HAP-1 (cell line): ENCODE measurements around the gene RECQL5.
"Not testable (repeated sequence)": the region's sequence is repeated elsewhere in the genome, so short reads cannot be mapped to it uniquely, and the experiment has no call there.

ENCODE experiments used
- DNase-seq, 2 experiments: peaks; one replicate each; pipeline ENCODE4 v3.0.0-alpha.2; 2016 to 2020; ENCODE audit warnings: low spot score in 2 of 2
- H3K27me3 ChIP-seq: fragments of 250-450 bp; sonication (Bioruptor Pico); 2 replicates; pipeline ENCODE4 v1.5.1; 2020; ENCODE audit warnings: low read depth, mild to moderate bottlenecking, moderate library complexity
- H3K36me3 ChIP-seq: fragments of 250-450 bp; sonication (Bioruptor Pico); replicated peaks from 2 replicates; pipeline ENCODE4 v1.5.1; 2020; ENCODE audit warnings: mild to moderate bottlenecking
- H3K4me1 ChIP-seq: fragments of 250-450 bp; sonication (Bioruptor Pico); 2 replicates; pipeline ENCODE4 v1.5.1; 2020; ENCODE audit warnings: mild to moderate bottlenecking
- H3K4me3 ChIP-seq: fragments of 250-450 bp; sonication (Bioruptor Pico); 2 replicates; pipeline ENCODE4 v1.5.1; 2020; ENCODE audit warnings: mild to moderate bottlenecking, moderate library complexity
- H3K9me3 ChIP-seq: fragments of 250-450 bp; sonication (Bioruptor Pico); 2 replicates; pipeline ENCODE4 v1.5.1; 2020; ENCODE audit warnings: mild to moderate bottlenecking, moderate library complexity
- in situ Hi-C: fragments of 300-500 bp; cut with MboI; formaldehyde crosslinking; loops from 3 replicates; pipeline ENCODE4 v1.14.3; 2020; ENCODE audit warnings: low sequenced_read_pairs, inconsistent platforms, mixed read lengths

RECQL5 gene

DNA sequence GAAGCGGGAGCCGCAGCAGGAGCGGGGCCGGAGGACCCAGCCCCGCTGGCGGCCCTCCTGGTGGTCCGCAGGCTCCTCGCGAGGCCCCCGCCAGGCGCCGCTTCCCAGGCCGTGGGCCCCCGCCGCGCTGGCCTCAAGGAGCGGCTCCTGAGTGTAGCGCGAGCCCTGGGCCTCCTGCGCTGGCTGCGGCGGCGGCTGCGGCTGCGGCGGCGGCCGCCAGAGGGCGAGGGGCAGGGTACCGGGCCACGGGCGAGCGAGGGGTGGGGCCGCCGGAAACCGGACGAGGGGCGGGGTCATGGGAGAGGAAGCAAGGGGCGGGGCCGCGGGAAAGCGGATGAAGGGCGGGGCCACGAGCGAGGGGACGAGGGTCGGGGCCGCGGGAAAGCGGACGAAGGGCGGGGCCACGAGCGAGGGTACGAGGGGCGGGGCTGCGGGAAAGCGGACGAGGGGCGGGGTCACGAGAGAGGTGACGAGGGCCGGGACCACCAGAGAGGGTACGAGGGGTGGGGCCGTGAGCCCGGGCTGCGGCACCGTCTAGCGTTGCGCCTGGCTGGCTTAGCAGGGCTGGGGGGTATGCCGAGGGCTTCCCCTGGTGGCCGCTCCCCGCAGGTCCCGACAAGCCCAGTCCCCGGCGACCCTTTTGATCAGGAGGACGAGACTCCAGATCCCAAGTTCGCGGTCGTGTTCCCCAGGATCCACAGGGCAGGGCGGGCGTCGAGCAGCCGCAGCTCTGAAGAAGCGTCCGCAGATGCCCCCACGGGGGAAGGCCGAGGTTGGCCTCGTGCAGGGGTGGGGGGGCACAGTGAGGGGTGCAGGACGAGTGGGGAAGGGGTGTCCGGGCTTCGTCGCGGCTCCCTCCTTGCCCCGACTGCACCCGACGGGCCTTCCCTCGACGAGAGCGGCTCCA, 77.7 kb downstream of the RECQL5 start:
- Histone ChIP-seq H3K27me3 (no peaks in the 10 kb centered on the region), H3K36me3 (no peaks in the 10 kb centered on the region), H3K4me1 (peaks cover 4% of the 10 kb centered on the region), H3K4me3 (peak overlapping the region; percentile 44), H3K9me3 (no peaks in the 10 kb centered on the region)
- peak; percentile 86 to 99 for DNase-seq
- in situ Hi-C loops = no loop called here

DNA sequence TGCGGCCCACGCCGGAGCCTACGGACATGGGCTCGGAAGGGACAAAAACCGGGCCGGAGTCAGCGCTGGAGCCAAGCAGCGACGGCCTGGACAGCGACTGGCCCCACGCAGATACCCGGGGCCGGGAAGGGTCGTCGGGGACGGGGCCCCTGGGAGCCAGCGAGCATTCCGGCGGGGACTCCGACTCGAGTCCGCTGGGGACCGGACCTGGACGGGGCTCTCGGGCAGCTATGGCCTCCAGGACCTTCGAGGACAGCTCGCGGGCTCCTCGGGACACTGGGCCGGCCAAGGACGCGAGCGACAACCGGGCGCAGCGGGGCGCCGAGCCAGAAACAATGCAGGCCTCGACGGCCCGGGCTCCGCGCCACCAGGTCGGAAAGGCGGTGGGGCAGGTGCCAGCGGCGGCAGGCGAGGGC, 78.3 kb downstream of the RECQL5 start:
- DNase-seq = no peak
- H3K4me3 ChIP-seq = 0 out of 2 replicates have a peak overlapping the region, but pooled peaks have one; percentile 4
- no peaks in the 10 kb centered on the region for H3K9me3 ChIP-seq
- H3K4me1 ChIP-seq = peaks cover 4% of the 10 kb centered on the region
- H3K36me3 ChIP-seq = no peaks in the 10 kb centered on the region
- in situ Hi-C loops = no loop called here
- H3K27me3 ChIP-seq = no peaks in the 10 kb centered on the region

DNA sequence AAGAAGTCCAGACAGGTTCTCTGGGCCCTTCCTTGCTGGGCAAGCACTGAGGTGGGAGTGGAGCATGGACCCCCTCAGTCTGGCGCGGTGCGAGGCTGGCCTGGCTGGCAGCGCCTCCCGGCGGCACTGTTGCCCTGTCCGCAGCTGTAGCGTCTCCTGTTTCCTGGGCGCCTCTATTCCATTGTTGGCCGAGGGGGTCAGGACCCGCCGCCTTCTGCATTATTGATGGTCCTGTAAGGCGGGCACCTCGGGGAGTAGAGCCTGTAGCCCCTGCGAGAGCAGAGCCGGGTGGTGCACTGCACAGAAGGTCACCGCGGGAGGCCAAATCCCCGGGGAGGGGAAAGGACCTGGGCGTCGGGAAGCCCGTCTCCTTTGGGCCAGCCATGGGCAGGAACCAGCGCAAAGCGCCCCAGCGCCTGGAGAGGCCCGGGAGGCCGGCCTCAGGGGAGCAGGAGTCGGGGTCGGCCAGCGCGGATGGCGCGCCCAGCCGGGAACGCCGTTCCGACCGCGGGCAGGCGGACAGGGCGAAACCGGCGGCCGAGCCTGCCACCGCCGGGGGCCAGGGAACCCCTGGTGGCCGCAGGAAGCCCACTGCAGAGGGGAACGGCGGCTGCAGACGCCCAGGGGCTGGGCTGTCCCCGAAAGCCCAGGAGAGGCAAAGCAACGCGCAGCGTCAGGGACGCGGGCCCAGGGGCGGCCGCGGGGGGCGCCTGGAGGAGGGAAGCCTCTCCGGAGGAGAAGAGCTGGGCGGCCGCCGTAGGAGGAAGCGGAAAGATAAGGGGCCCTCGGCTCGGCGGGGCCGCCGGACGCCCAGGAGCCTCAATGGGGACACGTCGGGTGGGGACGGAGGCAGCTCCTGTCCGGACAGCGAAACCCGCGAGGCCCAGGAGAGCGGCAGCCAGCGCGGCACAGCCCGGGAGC, 79.0 kb downstream of the RECQL5 start, which contains the start of gene MYO15B:
TSS of gene MYO15B (plus strand) at position 126 of the 921 bp plus-strand sequence. CDS start at position 384, 258 bp downstream.
- no peaks in the 10 kb centered on the region for H3K9me3 ChIP-seq
- in situ Hi-C loops = no loop called here
- peaks cover 4% of the 10 kb centered on the region for H3K4me1 ChIP-seq
- H3K4me3 ChIP-seq = 0 out of 2 replicates have a peak within 1 kb of the TSS, but pooled peaks have one; percentile 4
- H3K36me3 ChIP-seq = no peaks in the 10 kb centered on the region
- peak in 1 of 2 experiments; percentile 29 for DNase-seq
- H3K27me3 ChIP-seq = no peaks in the 10 kb centered on the region

DNA sequence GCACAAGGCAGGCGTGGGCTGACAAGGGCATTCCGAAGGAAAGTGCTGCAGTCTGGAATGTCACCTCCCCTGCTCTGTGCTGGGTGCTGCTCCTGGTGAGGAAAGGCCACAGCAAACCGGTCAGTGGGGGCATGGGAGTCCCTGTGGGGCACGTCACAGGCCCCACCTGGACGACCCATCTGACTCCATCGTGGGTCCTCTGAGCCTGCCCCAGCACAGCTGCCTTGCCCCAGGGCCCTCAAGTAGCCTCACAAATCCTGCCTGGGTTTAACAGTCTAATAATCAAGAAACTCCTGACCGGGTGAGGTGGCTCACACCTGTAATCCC, 82.1 kb downstream of the RECQL5 start:
- DNase-seq = no peak
- H3K4me1 ChIP-seq = peaks cover 4% of the 10 kb centered on the region
- no peaks in the 10 kb centered on the region for H3K27me3 ChIP-seq
- H3K36me3 ChIP-seq = no peaks in the 10 kb centered on the region
- in situ Hi-C loops = no loop called here
- H3K4me3 ChIP-seq = no peak overlapping the region
- no peaks in the 10 kb centered on the region for H3K9me3 ChIP-seq

DNA sequence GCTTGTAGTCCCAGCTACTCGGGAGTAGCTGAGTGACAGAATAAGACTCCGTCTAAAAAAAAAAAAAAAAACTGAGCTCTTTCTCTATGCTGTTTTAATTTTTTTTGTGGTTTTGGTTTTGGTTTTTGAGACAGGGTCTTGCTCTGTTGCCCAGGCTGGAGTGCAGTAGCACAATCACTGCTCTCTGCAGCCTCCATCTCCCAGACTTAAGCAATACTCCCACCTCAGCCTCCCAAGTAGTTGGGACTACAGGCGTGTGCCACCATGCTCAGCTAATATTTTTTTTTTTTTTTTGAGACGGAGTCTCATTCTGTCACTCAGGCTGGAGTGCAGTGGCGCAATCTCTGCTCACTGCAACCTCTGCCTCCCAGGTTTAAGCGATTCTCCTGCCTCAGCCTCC, 83.8 kb downstream of the RECQL5 start:
- H3K27me3 ChIP-seq, DNase-seq, H3K36me3 ChIP-seq, in situ Hi-C loops, H3K4me3 ChIP-seq, H3K4me1 ChIP-seq, H3K9me3 ChIP-seq: not testable (repeated sequence)

DNA sequence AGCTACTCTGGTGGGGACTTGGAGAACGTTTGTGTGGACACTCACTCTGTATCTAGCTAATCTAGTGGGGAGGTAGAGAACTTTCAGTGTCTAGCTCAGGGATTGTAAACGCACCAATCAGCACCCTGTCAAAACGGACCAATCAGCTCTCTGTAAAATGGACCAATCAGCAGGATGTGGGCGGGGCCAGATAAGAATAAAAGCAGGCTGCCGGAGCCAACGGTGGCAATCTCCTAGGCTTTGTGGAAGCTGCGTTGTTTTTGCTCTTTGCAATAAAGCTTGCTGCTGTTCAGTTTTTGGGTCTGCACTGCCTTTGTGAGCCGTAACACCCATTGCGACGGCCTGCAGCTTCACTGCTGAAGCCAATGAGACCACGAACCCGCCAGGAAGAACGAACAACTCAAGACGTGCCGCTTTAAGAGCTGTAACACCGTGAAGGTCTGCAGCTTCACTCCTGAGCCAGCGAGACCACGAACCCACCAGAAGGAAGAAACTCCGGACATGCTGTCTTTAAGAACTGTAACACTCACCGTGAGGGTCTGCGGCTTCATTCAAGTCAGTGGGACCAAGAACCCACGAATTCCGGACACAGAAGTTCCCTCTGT, 85.7 kb downstream of the RECQL5 start:
- in situ Hi-C loops, H3K36me3 ChIP-seq, H3K4me1 ChIP-seq, H3K4me3 ChIP-seq, H3K27me3 ChIP-seq, H3K9me3 ChIP-seq: not testable (repeated sequence)
- DNase-seq = peak in 1 of 2 experiments; percentile 47
